K562 (cell line): ENCODE results near the gene DEPP1. TPM values are rescaled to one million over a fixed set of nuclear protein-coding genes. Genes with fewer than 3 reads are reported as not detected.

Source experiments
- MGA ChIP-seq: fragments of 450-650 bp; IDR thresholded peaks from 2 replicates; pipeline ENCODE4 v1.6.1; 2016; ENCODE audit warnings: mild to moderate bottlenecking, moderate library complexity
- polyA plus RNA-seq, 8 experiments: library from polyadenylated mRNA; depleted of rRNA in 4 of 8; stranded (reverse) in 5 of 8; unstranded in 3 of 8; fragments of >200 nt; fragmentation: Nextera tagmentation in 2 of 8; fragmentation: Illumina TruSeq in 1 of 8; extraction: Ambion mirVana in 2 of 8; extraction: Trizol in 1 of 8; gene quantifications; 2 replicates each; pipeline versions ENCODE4 v1.2.1 to v1.2.3, GENCODE V29; 2011 to 2014; ENCODE audit warnings: inconsistent platforms in 1 of 8, missing spikeins in 1 of 8
- total RNA-seq, 7 experiments: library from RNA; depleted of rRNA in 6 of 7; stranded (reverse); fragments of >200 nt in 6 of 7; fragmentation: Illumina TruSeq in 2 of 7; extraction: Trizol in 2 of 7; gene quantifications; 2 replicates each; pipeline versions ENCODE4 v1.2.1 to v1.2.3, GENCODE V29; 2011 to 2021; ENCODE audit warnings: low replicate concordance in 1 of 7
- TF ChIP-seq, protein P1 (sequence below): fragments of 200-800 bp; sonication (Bioruptor generic); IDR thresholded peaks from 2 replicates; pipeline ENCODE4 v1.6.1; 2016; ENCODE audit warnings: missing genetic modification characterization, missing compliant biosample characterization
- TF ChIP-seq, protein P2 (sequence below): fragments of 250-450 bp; sonication (Bioruptor Pico); IDR thresholded peaks from 2 replicates; pipeline ENCODE4 v1.8.0; 2022; ENCODE audit warnings: moderate library complexity, mild to moderate bottlenecking, inconsistent platforms
- TF ChIP-seq, protein P3 (sequence below): fragments of 450-650 bp; IDR thresholded peaks from 2 replicates; pipeline ENCODE4 v1.6.1; 2016

The DEPP1 gene
- total and polyA plus RNA-seq, 9 of the 15 experiments (the other 6 are each of a cell fraction or from before 2014, with no cell fraction given): 0.04 to 0.54 (median 0.20) TPM; not detected in 1

GRCh38 chr10:45001381-45002148, 23.0 kb upstream of the DEPP1 start (continued):
- TF ChIP-seq, protein P1, sequence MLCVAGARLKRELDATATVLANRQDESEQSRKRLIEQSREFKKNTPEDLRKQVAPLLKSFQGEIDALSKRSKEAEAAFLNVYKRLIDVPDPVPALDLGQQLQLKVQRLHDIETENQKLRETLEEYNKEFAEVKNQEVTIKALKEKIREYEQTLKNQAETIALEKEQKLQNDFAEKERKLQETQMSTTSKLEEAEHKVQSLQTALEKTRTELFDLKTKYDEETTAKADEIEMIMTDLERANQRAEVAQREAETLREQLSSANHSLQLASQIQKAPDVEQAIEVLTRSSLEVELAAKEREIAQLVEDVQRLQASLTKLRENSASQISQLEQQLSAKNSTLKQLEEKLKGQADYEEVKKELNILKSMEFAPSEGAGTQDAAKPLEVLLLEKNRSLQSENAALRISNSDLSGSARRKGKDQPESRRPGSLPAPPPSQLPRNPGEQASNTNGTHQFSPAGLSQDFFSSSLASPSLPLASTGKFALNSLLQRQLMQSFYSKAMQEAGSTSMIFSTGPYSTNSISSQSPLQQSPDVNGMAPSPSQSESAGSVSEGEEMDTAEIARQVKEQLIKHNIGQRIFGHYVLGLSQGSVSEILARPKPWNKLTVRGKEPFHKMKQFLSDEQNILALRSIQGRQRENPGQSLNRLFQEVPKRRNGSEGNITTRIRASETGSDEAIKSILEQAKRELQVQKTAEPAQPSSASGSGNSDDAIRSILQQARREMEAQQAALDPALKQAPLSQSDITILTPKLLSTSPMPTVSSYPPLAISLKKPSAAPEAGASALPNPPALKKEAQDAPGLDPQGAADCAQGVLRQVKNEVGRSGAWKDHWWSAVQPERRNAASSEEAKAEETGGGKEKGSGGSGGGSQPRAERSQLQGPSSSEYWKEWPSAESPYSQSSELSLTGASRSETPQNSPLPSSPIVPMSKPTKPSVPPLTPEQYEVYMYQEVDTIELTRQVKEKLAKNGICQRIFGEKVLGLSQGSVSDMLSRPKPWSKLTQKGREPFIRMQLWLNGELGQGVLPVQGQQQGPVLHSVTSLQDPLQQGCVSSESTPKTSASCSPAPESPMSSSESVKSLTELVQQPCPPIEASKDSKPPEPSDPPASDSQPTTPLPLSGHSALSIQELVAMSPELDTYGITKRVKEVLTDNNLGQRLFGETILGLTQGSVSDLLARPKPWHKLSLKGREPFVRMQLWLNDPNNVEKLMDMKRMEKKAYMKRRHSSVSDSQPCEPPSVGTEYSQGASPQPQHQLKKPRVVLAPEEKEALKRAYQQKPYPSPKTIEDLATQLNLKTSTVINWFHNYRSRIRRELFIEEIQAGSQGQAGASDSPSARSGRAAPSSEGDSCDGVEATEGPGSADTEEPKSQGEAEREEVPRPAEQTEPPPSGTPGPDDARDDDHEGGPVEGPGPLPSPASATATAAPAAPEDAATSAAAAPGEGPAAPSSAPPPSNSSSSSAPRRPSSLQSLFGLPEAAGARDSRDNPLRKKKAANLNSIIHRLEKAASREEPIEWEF (CRISPR knock-in tag): peak; percentile 62; the same call in 1 of the 2 replicates
- peak; percentile 98 for TF ChIP-seq MGA
- TF ChIP-seq, protein P2, sequence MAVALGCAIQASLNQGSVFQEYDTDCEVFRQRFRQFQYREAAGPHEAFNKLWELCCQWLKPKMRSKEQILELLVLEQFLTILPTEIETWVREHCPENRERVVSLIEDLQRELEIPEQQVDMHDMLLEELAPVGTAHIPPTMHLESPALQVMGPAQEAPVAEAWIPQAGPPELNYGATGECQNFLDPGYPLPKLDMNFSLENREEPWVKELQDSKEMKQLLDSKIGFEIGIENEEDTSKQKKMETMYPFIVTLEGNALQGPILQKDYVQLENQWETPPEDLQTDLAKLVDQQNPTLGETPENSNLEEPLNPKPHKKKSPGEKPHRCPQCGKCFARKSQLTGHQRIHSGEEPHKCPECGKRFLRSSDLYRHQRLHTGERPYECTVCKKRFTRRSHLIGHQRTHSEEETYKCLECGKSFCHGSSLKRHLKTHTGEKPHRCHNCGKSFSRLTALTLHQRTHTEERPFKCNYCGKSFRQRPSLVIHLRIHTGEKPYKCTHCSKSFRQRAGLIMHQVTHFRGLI: no peak
- TF ChIP-seq, protein P3, sequence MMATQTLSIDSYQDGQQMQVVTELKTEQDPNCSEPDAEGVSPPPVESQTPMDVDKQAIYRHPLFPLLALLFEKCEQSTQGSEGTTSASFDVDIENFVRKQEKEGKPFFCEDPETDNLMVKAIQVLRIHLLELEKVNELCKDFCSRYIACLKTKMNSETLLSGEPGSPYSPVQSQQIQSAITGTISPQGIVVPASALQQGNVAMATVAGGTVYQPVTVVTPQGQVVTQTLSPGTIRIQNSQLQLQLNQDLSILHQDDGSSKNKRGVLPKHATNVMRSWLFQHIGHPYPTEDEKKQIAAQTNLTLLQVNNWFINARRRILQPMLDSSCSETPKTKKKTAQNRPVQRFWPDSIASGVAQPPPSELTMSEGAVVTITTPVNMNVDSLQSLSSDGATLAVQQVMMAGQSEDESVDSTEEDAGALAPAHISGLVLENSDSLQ: peak; percentile 75
